Mesothelial cell of epicardium (in vitro differentiated cells): ENCODE results near the gene KCNS3. TPM values are rescaled to one million over a fixed set of nuclear protein-coding genes. Genes with fewer than 3 reads are reported as not detected.
A peak's percentile ranks its signal among the peaks of the same experiment; 100 is the strongest.

Experiments used
- DNase-seq, 2 experiments: peaks; one replicate each; pipeline ENCODE4 v3.0.0; 2021; ENCODE audit warnings: low spot score in 2 of 2; ENCODE audit not compliant: unreplicated experiment in 2 of 2
- H3K27ac Mint-ChIP-seq: 2 replicates; pipeline ENCODE4 v1.8.0; 2021; ENCODE audit warnings: mixed read lengths
- H3K27me3 Mint-ChIP-seq: 2 replicates; pipeline ENCODE4 v1.8.0; 2021; ENCODE audit warnings: low read depth, mixed read lengths
- H3K36me3 Mint-ChIP-seq: 2 replicates; pipeline ENCODE4 v1.8.0; 2021; ENCODE audit warnings: mixed read lengths
- H3K4me1 Mint-ChIP-seq: 2 replicates; pipeline ENCODE4 v1.8.0; 2021; ENCODE audit warnings: mixed read lengths
- H3K4me3 Mint-ChIP-seq: 2 replicates; pipeline ENCODE4 v1.8.0; 2021; ENCODE audit warnings: mild to moderate bottlenecking, moderate library complexity, mixed read lengths
- H3K9me3 Mint-ChIP-seq: 2 replicates; pipeline ENCODE4 v1.8.0; 2021; ENCODE audit warnings: mixed read lengths
- CTCF ChIP-seq: fragments of 200-600 bp; sonication (generic); IDR thresholded peaks from one replicate; pipeline ENCODE4 v1.5.0; 2021; ENCODE audit warnings: antibody characterized with exemption; ENCODE audit not compliant: unreplicated experiment
- total RNA-seq: library from RNA; stranded (reverse); gene quantifications from 3 replicates; pipeline ENCODE4 v1.2.1, GENCODE V29; 2021

Gene KCNS3
- total RNA-seq, 1 donor from 2014 or later = 2.4 TPM

GRCh38 chr2:17915099-17915498 lies 36.6 kb downstream of the KCNS3 start:
- H3K4me3 Mint-ChIP-seq = no peak overlapping the region
- peaks cover 4% of the 10 kb centered on the region for H3K27me3 Mint-ChIP-seq
- no peaks in the 10 kb centered on the region for H3K36me3 Mint-ChIP-seq
- TF ChIP-seq CTCF = no peak
- no peak for DNase-seq
- H3K9me3 Mint-ChIP-seq = no peaks in the 10 kb centered on the region
- H3K4me1 Mint-ChIP-seq = peaks cover 16% of the 10 kb centered on the region
- no peak overlapping the region for H3K27ac Mint-ChIP-seq

GRCh38 chr2:17915811-17916518 lies 37.5 kb downstream of the KCNS3 start:
- DNase-seq = no peak
- Mint-ChIP-seq H3K4me1 (peaks cover 16% of the 10 kb centered on the region), H3K4me3 (no peak overlapping the region), H3K36me3 (no peaks in the 10 kb centered on the region), H3K27ac (peak overlapping the region; percentile 66), H3K27me3 (peaks cover 4% of the 10 kb centered on the region), H3K9me3 (no peaks in the 10 kb centered on the region)
- no peak for TF ChIP-seq CTCF

- no peak overlapping the region for H3K27ac Mint-ChIP-seq
These were observed 38.1 kb downstream of the KCNS3 start for GRCh38 chr2:17916584-17916983.

GRCh38 chr2:17918789-17919188 lies 40.3 kb downstream of the KCNS3 start:
- no peak for DNase-seq

More at GRCh38 chr2:17916584-17916983, 38.1 kb downstream of the KCNS3 start:
- Mint-ChIP-seq H3K4me3 (no peak overlapping the region), H3K27me3 (peaks cover 4% of the 10 kb centered on the region), H3K4me1 (peaks cover 16% of the 10 kb centered on the region), H3K36me3 (no peaks in the 10 kb centered on the region), H3K9me3 (no peaks in the 10 kb centered on the region)
- no peak for TF ChIP-seq CTCF
- no peak for DNase-seq

GRCh38 chr2:17930773-17931172 lies 52.3 kb downstream of the KCNS3 start:
- H3K4me3 Mint-ChIP-seq = no peak overlapping the region
- DNase-seq = no peak
- H3K27me3 Mint-ChIP-seq = peaks cover 6% of the 10 kb centered on the region
- no peak overlapping the region for H3K27ac Mint-ChIP-seq
- H3K9me3 Mint-ChIP-seq = peaks cover 6% of the 10 kb centered on the region
- no peaks in the 10 kb centered on the region for H3K4me1 Mint-ChIP-seq
- H3K36me3 Mint-ChIP-seq = peaks cover 3% of the 10 kb centered on the region
- no peak for TF ChIP-seq CTCF

More at GRCh38 chr2:17918789-17919188, 40.3 kb downstream of the KCNS3 start:
- peaks cover 16% of the 10 kb centered on the region for H3K4me1 Mint-ChIP-seq
- no peak for TF ChIP-seq CTCF
- no peaks in the 10 kb centered on the region for H3K9me3 Mint-ChIP-seq
- no peaks in the 10 kb centered on the region for H3K36me3 Mint-ChIP-seq
- no peak overlapping the region for H3K4me3 Mint-ChIP-seq
- peaks cover 4% of the 10 kb centered on the region for H3K27me3 Mint-ChIP-seq
- peak overlapping the region; percentile 43 for H3K27ac Mint-ChIP-seq
